ENCODE results near the gene HAUS5.
"Not testable (repeated sequence)": the region's sequence is repeated elsewhere in the genome, so short reads cannot be mapped to it uniquely, and the experiment has no call there.

Gene HAUS5

GRCh38 chr19:35585848-35586247 lies 26.7 kb upstream of the HAUS5 start, which contains the start of gene PMIS2:
PMIS2 (plus strand) TSS chr19:35586173; CDS start chr19:35586260, 87 bp downstream.
- H3K4me3 ChIP-seq (ENCODE audit: low read depth, low read length): no peak within 1 kb of the TSS
- peak; percentile 19 for DNase-seq (ENCODE audit: low read depth)
- TF ChIP-seq POLR2A (IDR thresholded peaks at IDR 0.05; ENCODE audit: extremely low read depth, insufficient read length) (no peak), MYC (IDR thresholded peaks at IDR 0.05; ENCODE audit: low read depth, low read length) (no peak)

- TF ChIP-seq MYC (IDR thresholded peaks at IDR 0.05; ENCODE audit: low read depth, low read length) (no peak), POLR2A (IDR thresholded peaks at IDR 0.05; ENCODE audit: extremely low read depth, insufficient read length) (no peak)
- TF ChIP-seq, protein P1, sequence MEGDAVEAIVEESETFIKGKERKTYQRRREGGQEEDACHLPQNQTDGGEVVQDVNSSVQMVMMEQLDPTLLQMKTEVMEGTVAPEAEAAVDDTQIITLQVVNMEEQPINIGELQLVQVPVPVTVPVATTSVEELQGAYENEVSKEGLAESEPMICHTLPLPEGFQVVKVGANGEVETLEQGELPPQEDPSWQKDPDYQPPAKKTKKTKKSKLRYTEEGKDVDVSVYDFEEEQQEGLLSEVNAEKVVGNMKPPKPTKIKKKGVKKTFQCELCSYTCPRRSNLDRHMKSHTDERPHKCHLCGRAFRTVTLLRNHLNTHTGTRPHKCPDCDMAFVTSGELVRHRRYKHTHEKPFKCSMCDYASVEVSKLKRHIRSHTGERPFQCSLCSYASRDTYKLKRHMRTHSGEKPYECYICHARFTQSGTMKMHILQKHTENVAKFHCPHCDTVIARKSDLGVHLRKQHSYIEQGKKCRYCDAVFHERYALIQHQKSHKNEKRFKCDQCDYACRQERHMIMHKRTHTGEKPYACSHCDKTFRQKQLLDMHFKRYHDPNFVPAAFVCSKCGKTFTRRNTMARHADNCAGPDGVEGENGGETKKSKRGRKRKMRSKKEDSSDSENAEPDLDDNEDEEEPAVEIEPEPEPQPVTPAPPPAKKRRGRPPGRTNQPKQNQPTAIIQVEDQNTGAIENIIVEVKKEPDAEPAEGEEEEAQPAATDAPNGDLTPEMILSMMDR (IDR thresholded peaks at IDR 0.05; ENCODE audit: low read depth, low read length): no peak
- TF ChIP-seq, protein P2, sequence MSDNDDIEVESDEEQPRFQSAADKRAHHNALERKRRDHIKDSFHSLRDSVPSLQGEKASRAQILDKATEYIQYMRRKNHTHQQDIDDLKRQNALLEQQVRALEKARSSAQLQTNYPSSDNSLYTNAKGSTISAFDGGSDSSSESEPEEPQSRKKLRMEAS (IDR thresholded peaks at IDR 0.05; ENCODE audit: low read depth, low read length): no peak
- no peak overlapping the region for H3K4me3 ChIP-seq (ENCODE audit: low read depth, low read length)
- DNase-seq (ENCODE audit: low read depth): no peak
These were observed 25.2 kb upstream of the HAUS5 start for GRCh38 chr19:35587321-35587720.

DNA sequence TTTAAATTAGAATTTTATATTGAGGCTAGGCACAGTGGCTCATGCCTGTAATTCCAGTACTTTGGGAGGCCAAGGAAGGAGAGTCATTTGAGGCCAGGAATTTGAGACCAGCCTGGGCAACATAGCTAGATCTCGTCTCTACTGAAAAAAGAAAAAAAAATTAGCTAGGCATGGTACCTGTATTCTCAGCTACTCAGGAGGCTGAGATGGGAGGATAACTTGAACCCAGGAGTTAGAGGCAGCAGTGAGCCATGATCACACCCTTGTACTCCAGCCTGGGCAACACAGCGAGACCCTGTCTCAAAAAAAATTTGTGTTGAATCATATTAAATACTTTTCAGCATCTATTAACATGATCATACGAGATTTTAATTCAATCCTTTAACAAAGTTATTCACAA lies 21.7 kb upstream of the HAUS5 start:
- no peak for DNase-seq (ENCODE audit: low read depth)
- no peak overlapping the region for H3K4me3 ChIP-seq (ENCODE audit: low read depth, low read length)
- TF ChIP-seq, protein P2 (IDR thresholded peaks at IDR 0.05; ENCODE audit: low read depth, low read length): no peak
- TF ChIP-seq POLR2A (IDR thresholded peaks at IDR 0.05; ENCODE audit: extremely low read depth, insufficient read length): no peak
- no peak for TF ChIP-seq MYC (IDR thresholded peaks at IDR 0.05; ENCODE audit: low read depth, low read length)
- TF ChIP-seq, protein P1 (IDR thresholded peaks at IDR 0.05; ENCODE audit: low read depth, low read length): no peak

GRCh38 chr19:35592226-35592625 lies 20.3 kb upstream of the HAUS5 start:
- TF ChIP-seq POLR2A (IDR thresholded peaks at IDR 0.05; ENCODE audit: extremely low read depth, insufficient read length) (no peak), MYC (IDR thresholded peaks at IDR 0.05; ENCODE audit: low read depth, low read length) (no peak)
- TF ChIP-seq, protein P1 (IDR thresholded peaks at IDR 0.05; ENCODE audit: low read depth, low read length): peak; percentile 27
- no peak overlapping the region for H3K4me3 ChIP-seq (ENCODE audit: low read depth, low read length)
- DNase-seq (ENCODE audit: low read depth): peak; percentile 43

DNA sequence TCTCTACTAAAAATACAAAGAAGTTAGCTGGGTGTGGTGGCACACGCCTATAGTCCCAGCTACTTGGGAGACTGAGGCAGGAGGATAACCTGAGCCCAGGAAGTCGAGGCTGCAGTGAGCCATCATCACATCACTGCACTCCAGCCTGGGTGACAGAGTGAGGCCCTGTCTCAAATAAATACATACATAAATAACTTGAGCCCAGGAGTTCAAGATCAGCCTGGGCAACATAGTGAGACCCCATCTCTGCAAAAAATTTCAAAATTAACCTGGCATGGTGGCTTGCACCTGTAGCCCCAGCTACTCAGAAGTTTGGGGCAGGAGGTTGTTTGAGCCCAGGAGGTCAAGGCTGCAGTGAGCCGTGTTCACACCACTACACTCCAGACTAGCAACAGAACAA lies 17.5 kb upstream of the HAUS5 start:
- not testable (repeated sequence) for H3K4me3 ChIP-seq (ENCODE audit: low read depth, low read length); DNase-seq (ENCODE audit: low read depth)

DNA sequence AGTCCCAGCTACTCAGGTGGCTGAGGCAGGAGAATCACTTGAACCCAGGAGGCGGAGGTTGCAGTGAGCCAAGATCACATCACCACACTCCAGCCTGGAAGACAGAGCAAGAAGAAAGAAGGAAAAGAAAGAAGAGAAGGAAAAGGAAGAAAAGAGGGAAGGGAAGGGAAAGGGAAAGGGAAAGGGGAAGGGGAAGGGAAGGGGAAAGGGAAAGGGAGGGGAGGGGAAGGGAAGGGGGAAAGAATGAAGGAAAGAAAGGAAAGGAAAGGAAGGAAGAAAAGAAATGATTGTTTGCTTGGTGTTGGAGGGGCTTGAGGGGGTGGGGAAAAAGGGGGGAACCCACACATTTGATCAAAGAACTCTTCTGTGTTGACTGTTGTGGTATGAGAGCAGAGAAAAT lies 16.6 kb upstream of the HAUS5 start:
- no peak for DNase-seq (ENCODE audit: low read depth)
- TF ChIP-seq, protein P1 (IDR thresholded peaks at IDR 0.05; ENCODE audit: low read depth, low read length): no peak
- TF ChIP-seq, protein P2 (IDR thresholded peaks at IDR 0.05; ENCODE audit: low read depth, low read length): no peak
- TF ChIP-seq POLR2A (IDR thresholded peaks at IDR 0.05; ENCODE audit: extremely low read depth, insufficient read length) (no peak), MYC (IDR thresholded peaks at IDR 0.05; ENCODE audit: low read depth, low read length) (no peak)
- H3K4me3 ChIP-seq (ENCODE audit: low read depth, low read length): no peak overlapping the region

DNA sequence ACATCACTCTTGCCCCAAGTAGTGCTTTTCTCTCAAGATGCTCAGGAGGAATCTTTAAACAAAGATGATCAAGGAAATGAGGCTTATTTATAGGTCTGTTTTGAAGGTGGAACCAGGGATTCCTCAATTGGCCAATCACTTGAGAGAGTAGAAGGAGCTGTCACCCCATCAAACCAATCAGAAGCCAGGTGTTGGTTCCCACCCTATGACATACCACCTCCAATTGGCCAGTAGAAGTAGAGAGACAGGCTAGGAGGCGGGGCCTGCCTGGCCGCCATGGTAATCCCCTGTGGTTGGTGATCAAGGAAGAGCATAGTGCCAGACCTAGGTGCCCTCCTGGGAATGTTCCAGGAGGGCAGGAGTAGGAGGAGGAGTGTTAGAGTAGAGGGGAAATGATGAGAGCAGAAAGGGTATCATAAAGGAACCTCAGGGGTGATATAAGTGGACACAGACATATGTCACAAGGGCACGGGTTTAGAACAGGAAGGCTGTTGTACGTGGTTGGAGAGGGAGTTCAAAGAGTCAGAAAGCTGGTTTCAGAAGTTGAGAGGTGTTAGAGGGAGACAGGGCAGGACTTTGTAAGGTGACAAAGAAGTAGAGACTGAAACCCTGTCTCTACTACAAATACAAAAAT lies 16.1 kb upstream of the HAUS5 start:
- H3K4me3 ChIP-seq (ENCODE audit: low read depth, low read length): no peak overlapping the region
- peak; percentile 36 for DNase-seq (ENCODE audit: low read depth)
- TF ChIP-seq POLR2A (IDR thresholded peaks at IDR 0.05; ENCODE audit: extremely low read depth, insufficient read length): no peak
- TF ChIP-seq MYC (IDR thresholded peaks at IDR 0.05; ENCODE audit: low read depth, low read length): no peak
- TF ChIP-seq, protein P2 (IDR thresholded peaks at IDR 0.05; ENCODE audit: low read depth, low read length): no peak
- TF ChIP-seq, protein P1 (IDR thresholded peaks at IDR 0.05; ENCODE audit: low read depth, low read length): no peak

Measured in NB4 (cell line).